ENCODE data around the gene HS6ST2.

Gene HS6ST2

DNA sequence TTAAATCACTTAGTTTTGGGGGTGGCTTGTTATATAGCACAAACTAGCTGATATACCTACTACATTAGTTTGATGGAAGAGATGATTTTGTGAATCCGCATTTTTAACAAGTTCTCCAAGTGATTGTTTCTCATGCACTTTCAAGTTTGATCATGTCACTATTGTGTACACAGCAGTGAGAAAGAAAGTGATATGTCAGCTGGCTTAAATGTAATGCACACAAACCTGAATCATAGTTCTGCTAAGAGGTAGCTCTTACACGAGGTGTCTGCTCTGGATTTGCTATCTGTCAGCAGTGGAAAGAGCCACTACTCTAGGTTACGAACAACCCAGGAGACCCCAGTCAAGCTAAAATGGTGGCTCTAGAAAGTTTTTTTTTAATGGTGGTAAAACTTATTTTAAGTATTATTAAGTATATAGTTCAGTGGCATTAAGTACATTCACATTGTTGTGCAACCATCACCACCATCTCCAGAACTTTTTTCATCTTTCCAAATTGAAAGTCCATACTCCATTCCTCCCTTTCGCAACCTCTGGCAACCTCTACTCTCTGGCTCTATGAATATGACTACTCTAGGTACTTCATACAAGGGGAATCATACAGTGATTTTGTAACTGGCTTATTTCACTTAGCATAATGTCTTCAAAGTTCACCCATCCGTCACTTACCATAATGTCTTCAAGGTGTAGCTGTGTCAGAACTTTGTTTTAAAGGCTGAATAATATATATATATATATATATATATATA is 147.3 kb downstream of the HS6ST2 start:
- no peak overlapping the region for H3K4me3 ChIP-seq
- H3K27ac ChIP-seq = no peak overlapping the region

DNA sequence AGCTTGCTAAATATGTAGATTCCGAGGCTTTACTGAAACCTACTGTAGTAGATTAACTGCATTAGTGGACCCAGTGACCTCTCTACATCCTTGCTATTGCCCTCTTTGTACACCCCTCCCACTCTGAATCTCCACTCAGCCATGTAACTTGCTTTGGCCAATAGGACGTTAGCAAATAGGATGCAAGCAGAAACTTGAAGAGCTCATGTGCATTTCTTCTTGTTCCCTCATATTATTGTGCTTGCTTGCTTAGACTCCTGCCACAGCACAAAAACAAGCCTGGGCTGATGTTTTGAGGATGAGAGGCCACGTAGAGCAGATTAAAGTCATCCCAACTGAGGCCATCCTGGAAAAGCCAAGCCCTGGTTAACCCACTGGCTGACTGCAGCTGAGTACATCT is 147.9 kb downstream of the HS6ST2 start:
- no peak overlapping the region for H3K4me3 ChIP-seq
- H3K27ac ChIP-seq = no peak overlapping the region

DNA sequence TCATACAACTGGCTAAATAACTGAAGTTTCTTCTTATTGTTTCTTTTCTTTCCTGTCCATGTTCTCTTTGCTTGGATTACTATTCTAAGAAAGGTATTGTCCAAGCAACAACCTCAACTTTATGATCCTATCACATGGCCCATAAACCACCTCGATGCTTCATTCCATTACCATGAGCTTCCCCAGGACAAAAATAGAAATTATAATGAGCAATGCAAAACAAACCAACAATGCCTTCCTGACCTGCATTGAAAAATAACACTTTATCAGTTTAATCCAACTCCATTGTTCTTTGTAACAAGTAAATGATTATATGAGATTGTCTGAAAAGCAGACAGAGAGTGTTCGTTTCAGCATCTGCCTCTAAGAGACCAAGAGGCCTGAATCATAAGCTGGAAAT is 148.8 kb downstream of the HS6ST2 start:
- H3K4me3 ChIP-seq = no peak overlapping the region
- no peak overlapping the region for H3K27ac ChIP-seq

DNA sequence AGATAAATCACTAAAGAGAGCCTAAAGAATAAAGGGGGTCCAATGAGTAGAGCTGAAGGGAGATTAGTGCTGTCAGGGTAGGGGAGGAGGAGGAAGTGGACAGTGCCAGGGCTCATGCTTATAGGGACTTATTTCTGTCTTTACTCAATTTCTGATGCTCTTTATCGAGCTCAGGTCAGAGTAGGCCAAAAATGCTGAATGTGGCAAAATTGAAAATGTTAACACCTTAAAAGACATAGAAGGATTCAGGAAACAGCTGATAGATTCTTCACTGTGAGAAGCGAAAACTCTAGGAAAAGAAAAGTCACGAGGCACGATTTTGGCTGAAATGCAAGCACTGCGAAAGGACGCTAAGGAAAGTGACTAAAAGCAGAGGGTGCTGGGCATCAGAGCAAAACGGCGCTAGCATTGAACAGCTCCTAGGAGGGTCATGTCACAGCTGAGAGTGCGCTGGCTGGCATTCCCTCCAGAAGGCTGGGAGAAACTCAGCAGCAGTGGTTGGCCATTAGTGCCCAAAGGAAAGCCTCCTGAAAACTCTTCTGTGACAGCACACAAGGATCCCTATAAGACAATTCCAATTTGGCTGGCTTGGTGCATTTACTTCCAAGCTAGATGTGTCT is 150.9 kb downstream of the HS6ST2 start:
- Histone ChIP-seq H3K27ac (no peak overlapping the region), H3K4me3 (no peak overlapping the region)

DNA sequence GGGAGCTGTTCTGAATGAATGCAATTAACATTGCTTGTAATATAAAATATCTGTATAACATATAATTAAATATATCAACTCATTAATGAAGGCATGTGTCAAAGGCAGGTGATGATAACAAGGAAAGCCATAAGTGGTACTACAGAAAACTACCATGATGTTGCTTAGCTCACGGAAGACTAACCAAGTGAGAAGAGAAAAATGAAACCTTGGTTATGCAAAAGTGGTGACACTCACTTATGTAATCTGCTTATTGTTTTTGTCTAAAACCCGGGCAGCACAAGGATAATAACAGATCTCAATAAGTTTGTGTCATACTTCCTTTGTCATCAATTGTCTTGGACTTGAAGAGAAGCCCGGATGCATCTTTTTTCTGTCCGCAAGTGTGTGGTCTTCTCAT is 156.4 kb downstream of the HS6ST2 start:
- H3K4me3 ChIP-seq = no peak overlapping the region

DNA sequence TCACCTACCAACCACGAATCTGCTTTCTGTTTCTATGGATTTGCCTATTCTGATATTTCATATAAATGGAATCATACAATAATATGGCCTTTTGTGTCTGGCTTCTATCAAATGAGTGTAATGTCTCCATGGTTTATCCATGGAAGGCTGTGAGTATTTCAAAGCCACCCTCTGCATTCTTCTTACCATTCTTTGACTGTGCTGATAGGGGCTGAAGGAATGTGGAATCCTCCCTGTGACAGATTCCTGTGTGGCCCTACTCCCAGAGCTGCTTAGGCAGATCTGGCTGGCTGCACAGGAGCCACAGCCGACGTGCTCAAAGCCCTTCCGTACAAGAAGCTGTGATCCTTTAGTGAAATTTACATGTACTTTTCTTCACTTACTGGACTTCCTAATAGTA is 163.2 kb downstream of the HS6ST2 start:
- no peak overlapping the region for H3K27ac ChIP-seq
- H3K4me3 ChIP-seq = no peak overlapping the region

More for the DNA sequence above, 156.4 kb downstream of the HS6ST2 start:
- H3K27ac ChIP-seq = no peak overlapping the region

DNA sequence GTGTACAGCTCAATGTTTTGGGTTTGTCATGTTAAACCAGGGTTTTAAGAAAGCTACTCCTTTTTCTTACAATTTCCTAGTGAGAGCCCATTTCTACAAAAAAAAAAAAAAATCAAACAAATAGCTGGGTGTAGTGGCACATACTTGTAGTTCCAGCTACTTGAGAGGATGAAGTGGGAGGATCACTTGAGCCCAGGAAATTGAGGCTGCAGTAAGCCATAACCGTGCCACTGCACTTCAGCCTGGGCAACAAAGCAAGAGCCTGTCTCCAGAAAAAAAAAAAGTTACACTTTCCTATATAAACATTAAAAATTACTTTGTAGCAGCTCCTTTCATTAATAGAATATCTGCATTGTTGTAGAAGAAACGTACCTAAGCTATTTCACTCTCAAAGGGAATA is 166.7 kb downstream of the HS6ST2 start:
- no peak overlapping the region for H3K4me3 ChIP-seq
- H3K27ac ChIP-seq = no peak overlapping the region

DNA sequence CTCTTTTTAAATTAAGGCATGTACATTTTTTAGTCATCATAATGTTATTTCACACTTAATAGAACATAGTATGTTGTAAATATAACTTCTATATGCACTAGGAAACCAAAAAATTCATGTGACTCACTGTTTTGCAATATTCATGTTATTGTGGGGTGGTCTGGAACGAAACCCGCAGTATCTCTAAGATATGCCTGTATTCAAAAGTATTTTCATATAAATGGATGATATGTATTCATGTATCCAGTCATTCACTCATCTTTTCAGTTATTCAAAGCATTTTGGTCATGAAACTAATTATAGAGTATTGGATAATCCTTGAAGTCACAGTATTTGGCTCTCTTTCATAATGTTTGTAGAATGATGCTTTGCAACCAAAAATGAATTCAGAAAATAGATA is 168.1 kb downstream of the HS6ST2 start:
- no peak overlapping the region for H3K4me3 ChIP-seq
- H3K27ac ChIP-seq = no peak overlapping the region

DNA sequence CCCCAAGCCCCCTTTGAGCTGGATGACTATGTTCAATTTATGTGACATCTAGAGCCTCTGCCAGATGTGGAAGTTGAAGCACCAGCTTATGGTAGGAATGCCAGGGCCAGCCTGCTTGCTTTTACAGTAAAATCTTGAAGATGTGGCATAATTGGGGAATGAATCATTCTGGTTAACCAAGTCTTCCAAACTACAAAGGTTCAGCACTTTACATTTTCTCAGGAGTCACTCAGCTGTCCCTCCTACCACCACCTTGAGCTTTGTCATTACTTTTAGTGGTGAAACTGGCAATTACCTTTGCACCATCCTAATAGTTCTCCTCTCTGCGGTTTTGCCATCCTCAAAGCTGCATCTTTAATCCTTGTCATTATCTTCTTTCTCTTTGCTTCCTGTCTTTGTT is 172.2 kb downstream of the HS6ST2 start:
- Histone ChIP-seq H3K27ac (no peak overlapping the region), H3K4me3 (no peak overlapping the region)

DNA sequence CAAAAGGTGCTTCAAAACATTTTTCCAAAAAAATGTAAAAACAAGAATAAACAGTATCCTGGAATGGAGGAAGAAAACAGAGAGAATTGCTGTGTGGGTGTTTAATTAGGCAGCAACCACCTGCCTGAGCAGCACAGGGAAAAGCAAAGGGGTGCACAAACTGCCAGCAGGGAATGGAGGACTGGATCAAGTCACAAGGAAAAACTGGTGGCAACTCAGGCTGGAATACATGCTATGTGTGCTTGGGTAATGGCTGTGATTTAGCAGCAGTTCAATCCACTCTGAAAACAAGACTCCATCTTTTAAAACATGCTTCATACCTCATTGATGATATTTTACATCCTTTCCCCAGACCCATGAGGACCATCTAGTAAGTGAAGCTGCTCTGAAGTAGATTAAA is 179.5 kb downstream of the HS6ST2 start:
- no peak overlapping the region for H3K4me3 ChIP-seq
- no peak overlapping the region for H3K27ac ChIP-seq

DNA sequence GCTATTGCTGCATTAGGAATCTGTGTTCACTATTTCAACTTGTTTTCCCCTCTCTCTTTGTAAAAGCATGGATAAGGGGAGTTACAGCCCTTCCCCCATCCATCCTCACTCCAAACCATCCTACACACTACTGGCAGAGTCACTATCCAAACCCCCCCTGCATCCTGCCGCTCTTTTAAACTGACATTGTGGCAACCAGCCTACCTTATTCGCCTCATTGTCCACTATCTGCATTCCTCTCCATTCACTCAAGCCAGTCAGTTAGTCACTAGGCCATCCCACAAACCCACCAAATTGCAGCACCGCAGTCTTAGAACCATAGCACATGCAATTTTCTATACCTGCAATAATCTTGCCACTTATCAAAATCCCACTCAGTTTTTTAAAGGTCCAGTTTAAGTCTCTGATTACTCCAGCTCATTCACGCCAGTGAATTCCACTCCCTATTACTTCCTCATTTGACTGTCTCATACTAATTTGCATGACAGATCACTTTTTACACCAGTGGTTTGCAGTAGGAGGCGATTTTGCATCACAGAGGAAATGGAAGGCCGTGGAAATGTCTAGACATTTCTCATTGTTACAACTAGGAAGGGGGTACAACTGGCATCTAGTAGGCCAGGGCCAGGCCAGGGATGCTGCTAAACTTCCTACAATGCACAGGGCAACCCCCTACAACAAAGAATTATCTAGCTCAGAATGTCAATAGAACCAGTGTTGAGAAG is 181.8 kb downstream of the HS6ST2 start:
- Histone ChIP-seq H3K4me3 (no peak overlapping the region), H3K27ac (no peak overlapping the region)

DNA sequence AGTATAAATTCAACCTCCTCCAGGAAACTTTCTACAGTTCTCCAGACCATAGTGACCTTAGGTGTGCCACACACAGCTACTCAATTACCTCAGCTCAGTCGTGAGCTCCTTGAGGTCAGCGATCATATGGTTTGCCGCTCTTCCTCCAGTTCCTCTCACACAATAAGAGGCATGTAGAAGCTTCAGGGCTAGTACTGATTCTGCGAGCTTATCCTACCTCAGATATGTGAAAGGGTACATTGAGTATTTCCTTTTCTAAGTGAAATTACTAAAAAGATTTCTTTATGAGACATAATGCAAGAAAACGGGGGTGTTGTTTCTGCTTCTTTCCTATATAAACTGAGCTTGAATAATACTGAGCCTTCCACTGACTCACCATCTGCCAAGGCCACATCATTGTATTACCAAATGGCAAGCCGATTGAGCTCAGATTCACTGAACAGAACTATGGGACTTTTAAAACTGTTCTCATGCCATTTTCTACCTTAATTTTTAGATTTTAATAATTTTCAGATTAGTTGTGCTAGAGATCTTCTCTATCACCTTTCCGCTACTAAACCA is 183.1 kb downstream of the HS6ST2 start:
- Histone ChIP-seq H3K27ac (no peak overlapping the region), H3K4me3 (no peak overlapping the region)

DNA sequence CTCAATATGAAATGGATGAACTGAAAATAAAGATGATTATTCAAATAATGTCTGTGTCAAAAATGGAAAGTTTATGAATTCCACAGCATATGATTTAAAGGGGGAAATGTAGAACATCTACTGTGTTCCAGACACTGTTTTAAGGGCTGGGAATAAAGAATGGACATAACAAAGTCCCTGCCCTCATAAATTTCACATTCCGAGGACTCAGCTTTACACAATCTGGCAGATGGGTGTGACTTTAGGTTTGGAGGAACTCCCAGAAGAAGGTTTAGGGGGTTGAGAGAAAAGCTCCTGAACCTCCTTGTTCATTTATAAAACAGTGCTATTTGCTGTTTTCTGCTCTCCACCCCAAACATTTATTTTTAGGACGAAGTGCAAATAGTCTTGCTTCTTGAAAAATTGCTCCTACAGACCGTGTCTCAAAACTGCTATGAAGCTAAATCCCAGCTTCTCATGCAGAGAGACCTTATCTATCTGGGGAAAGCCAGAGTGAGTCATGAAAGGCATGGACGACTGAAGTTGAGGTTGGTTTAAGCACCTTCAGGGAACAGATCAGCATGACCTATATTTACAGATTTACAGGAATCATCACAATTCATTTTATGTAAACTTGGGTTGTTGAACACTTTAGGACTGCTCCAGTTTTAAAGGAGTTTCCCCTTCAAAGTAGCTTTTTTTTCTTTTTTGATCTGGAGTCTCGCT is 184.3 kb downstream of the HS6ST2 start:
- H3K4me3 ChIP-seq = no peak overlapping the region
- no peak overlapping the region for H3K27ac ChIP-seq

DNA sequence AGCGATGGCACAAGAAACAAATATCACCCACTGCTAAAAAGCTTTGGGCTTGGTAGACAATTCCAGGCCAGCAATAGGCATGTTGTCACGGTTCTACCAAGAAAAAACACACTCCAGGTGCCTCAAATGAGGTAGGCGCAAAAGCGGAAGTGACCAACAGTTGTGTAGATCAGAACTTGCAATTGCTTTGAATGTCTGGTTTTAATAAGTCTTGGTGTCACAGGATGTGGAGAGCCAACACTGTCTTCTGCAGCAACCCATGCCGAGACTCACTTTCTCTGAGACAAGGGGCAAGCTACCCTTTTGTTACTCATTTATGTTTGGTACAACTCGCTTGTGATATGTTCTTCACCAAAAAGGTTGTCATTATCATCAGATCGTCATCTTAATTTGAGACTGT is 188.8 kb downstream of the HS6ST2 start:
- H3K4me3 ChIP-seq = no peak overlapping the region
- H3K27ac ChIP-seq = no peak overlapping the region

DNA sequence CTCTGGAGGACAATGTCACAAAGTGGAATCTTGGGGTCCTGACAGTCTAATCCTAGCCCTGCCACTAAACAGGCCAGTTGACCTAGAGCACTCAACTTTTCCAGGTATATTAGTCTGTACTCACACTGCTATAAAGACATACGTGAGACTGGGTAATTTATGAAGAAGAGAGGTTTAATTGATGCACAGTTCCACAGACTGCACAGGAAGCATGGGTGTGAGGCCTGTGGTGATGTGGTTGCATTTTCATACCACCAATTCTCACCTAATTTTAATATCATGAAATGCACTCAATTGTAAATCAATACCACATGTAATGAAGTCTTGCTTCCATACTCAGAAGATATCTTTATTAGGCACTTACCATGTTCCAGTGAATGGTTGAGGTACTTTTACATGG is 192.0 kb downstream of the HS6ST2 start:
- Histone ChIP-seq H3K4me3 (no peak overlapping the region), H3K27ac (no peak overlapping the region)

DNA sequence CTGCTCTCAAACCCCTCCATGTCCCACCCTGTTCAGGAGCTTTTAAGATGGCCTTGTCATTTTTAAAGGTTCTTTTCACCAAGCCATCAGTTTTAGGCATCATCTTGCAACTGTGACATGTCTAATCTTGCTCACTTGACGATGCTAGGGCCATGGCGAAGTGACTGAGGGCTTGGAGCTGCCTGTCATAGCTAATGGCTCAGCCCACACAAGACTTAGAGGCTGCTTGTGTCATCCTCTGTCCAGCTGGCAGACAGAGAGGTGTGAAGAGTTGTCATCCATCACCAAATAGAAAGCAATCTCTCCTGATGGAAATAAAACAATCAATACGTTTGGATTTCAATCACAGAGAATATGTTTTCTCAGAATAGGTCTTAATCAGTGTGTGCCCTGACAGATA is 194.9 kb downstream of the HS6ST2 start:
- no peak overlapping the region for H3K4me3 ChIP-seq
- no peak overlapping the region for H3K27ac ChIP-seq

DNA sequence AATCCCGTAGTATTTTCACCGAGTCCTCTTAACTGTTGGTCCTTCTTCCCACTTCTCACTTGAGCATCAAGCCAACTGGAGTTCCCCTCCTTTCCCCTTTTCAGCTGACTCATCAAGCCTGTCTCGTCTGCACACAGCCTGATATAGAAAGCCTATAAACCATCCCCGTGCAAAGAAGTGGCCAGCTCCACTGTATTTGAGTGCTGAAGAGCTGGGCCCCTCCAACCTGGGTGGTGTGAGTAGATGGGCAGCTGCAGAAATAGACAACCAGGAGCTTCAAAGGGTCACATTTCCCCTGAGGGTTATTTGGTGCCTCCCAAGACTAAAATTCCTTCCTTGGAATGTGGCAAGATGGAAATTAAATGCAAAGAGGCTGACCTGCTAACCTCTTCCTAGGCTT is 199.7 kb downstream of the HS6ST2 start:
- Histone ChIP-seq H3K27ac (no peak overlapping the region), H3K4me3 (no peak overlapping the region)

DNA sequence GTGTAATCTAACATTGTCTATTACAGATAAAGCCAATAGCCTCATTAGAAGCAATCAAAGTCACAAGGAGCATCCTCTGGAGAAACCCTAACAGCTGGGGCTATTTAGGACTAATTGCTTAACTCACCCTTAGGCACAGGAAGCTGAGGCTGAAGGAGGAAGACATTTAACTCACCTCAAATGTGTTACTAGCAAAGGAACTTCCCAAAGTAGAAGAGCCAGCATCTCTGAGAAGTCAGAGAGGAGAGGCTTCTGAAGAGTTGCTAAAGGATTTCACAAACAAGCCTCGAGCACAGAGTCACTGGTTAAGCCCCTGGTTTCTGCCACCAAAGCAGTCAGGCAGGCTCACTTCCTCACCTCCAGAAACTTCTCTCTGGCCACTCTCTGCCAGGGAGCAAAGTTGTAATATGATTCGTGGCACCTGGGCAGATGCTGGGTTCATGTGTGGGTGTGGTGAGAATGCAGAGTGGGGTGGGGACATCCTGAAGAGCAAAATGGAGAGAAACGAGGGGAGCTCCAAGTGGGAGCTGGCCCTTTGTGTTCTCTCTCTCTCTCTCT is 201.3 kb downstream of the HS6ST2 start:
- H3K27ac ChIP-seq = no peak overlapping the region
- no peak overlapping the region for H3K4me3 ChIP-seq

DNA sequence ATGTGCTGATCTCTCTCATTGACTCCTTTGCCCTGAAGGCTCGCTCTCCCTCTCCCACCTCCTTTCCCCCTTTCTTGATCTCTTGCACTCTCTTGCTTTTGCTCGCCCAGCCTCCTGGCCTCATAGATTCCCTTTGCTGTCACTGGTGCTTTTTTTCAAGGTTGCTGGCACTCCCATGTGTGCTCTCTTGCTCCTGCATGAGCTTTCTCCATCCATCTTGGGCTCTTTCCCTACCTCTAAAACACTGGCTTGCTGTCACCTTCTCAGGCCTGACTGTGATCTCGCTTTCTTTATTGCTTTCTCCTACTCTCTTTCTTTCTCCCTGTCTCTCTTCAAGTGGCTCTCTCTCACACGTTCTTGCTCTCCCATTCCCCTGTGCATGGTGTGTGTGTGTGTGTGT is 202.0 kb downstream of the HS6ST2 start:
- H3K27ac ChIP-seq = no peak overlapping the region
- no peak overlapping the region for H3K4me3 ChIP-seq

DNA sequence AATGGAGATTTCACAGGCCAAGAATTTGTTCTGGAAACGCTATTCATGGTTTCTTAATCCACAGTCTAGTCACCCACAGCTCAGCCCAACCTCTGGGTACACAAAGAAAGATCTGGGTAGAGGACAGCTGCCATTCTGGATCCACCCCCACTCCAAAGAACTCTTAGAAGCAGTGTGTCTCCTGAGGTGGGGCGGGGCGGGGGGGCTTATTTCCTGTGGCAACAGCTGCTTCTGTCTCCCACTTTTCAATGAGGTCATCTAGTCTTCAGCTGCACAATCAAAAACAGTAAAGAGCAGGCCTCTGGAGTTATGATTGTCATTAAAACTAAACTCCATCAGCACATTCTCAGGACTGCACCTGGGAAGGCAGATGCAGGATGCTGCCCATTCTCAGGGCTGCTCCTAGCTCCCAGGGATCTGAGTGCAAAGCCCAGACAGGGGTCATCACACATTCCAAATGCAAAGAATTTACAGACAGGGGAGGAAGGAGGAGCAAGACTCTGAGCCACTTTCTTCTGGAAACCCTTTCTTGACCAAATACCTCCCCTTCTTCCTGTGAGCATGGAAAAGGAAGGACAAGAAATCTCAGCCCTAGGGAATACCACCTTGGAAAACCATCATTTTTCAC is 207.3 kb downstream of the HS6ST2 start:
- Histone ChIP-seq H3K27ac (no peak overlapping the region), H3K4me3 (no peak overlapping the region)

All from skin epidermis (tissue), 12 donors.